HEK293T (cell line): ENCODE measurements around the gene PQBP1.
A peak's percentile ranks its signal among the peaks of the same experiment; 100 is the strongest.

ENCODE experiments used
- CTCF ChIA-PET: fragments of 350-600 bp; formaldehyde crosslinking; extraction: SDS; loops from one replicate; lab custom pipeline; 2021; ENCODE audit warnings: antibody characterized with exemption, inconsistent platforms; lab: Yijun Ruan, JAX
- POLR2A ChIA-PET: fragments of 350-600 bp; formaldehyde crosslinking; extraction: SDS; loops from one replicate; lab custom pipeline; 2020; ENCODE audit warnings: antibody characterized with exemption, inconsistent platforms; lab: Yijun Ruan, JAX
- DNase-seq: peaks from one replicate; pipeline ENCODE4 v3.0.0; 2012; ENCODE audit warnings: mixed read lengths; ENCODE audit errors: extremely low spot score
- ARNT ChIP-seq: fragments of 450-650 bp; IDR thresholded peaks from 2 replicates; pipeline ENCODE4 v1.6.1; 2017; ENCODE audit warnings: mild to moderate bottlenecking
- BHLHE40 ChIP-seq: fragments of 450-650 bp; IDR thresholded peaks from 2 replicates; pipeline ENCODE4 v1.6.1; 2016; ENCODE audit warnings: mild to moderate bottlenecking, moderate library complexity, borderline replicate concordance
- CTBP1 ChIP-seq: fragments of 450-650 bp; IDR thresholded peaks from 2 replicates; pipeline ENCODE4 v1.6.1; 2016; ENCODE audit warnings: borderline replicate concordance
- ELF4 ChIP-seq: fragments of 450-650 bp; IDR thresholded peaks from 2 replicates; pipeline ENCODE4 v1.6.1; 2017; ENCODE audit warnings: antibody characterized with exemption
- FOXA1 ChIP-seq: fragments of 450-650 bp; IDR thresholded peaks from 2 replicates; pipeline ENCODE4 v1.6.1; 2016; ENCODE audit warnings: mild to moderate bottlenecking
- FOXK2 ChIP-seq: fragments of 450-650 bp; IDR thresholded peaks from 2 replicates; pipeline ENCODE4 v1.6.1; 2016; ENCODE audit warnings: mild to moderate bottlenecking
- FOXM1 ChIP-seq: fragments of 450-650 bp; IDR thresholded peaks from 2 replicates; pipeline ENCODE4 v1.6.1; 2017; ENCODE audit warnings: mild to moderate bottlenecking, borderline replicate concordance
- HDGF ChIP-seq: fragments of 450-650 bp; IDR thresholded peaks from 2 replicates; pipeline ENCODE4 v1.6.1; 2017; ENCODE audit warnings: antibody characterized with exemption, borderline replicate concordance
- L3MBTL2 ChIP-seq: fragments of 450-650 bp; conservative IDR thresholded peaks from 2 replicates; pipeline ENCODE4 v1.6.1; 2016; ENCODE audit warnings: mild to moderate bottlenecking
- LEF1 ChIP-seq: fragments of 450-650 bp; IDR thresholded peaks from 2 replicates; pipeline ENCODE4 v1.6.1; 2017; ENCODE audit warnings: mild to moderate bottlenecking, borderline replicate concordance
- NFRKB ChIP-seq: fragments of 450-650 bp; IDR thresholded peaks from 2 replicates; pipeline ENCODE4 v1.6.1; 2016; ENCODE audit warnings: mild to moderate bottlenecking, moderate library complexity
- SP1 ChIP-seq: fragments of 450-650 bp; IDR thresholded peaks from 2 replicates; pipeline ENCODE4 v1.6.1; 2017
- SUZ12 ChIP-seq: fragments of 450-650 bp; IDR thresholded peaks from 2 replicates; pipeline ENCODE4 v1.6.1; 2016; ENCODE audit warnings: mild to moderate bottlenecking
- TARDBP ChIP-seq: fragments of 450-650 bp; IDR thresholded peaks from 2 replicates; pipeline ENCODE4 v1.6.1; 2016
- ZNF384 ChIP-seq: fragments of 450-650 bp; IDR thresholded peaks from 2 replicates; pipeline ENCODE4 v1.6.1; 2016
- TF ChIP-seq, protein P1 (sequence below): fragments of 450-650 bp; IDR thresholded peaks from 2 replicates; pipeline ENCODE4 v1.6.1; 2016

PQBP1 gene

DNA sequence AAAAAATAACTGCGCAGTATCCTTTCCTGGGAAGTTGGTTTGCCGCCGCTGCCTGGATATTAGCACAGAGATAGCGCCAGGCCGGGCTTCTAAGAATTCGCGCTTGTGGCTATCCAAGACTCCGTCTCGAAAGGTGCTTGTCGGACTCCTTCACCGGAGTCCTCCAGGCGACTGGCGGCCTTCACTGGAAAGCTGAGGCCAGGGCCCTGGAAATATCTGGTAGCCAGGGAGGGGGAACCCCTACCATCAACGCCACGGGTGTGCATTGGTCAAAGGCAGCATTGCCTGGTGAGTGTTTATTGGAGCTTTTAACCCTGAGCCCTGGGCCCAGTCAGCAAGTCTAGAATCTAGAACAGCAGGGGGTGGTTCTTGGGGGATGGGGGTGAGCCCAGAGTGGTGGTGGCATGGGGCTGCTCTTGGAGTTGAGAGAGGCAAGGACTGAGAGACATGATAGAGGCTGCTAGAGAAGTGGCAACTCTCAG, 21.7 kb downstream of the PQBP1 start:
- no peak for TF ChIP-seq TARDBP
- no peak for TF ChIP-seq ELF4
- TF ChIP-seq FOXA1 = no peak
- TF ChIP-seq CTBP1 = no peak
- no peak for TF ChIP-seq FOXK2
- TF ChIP-seq SP1 = no peak
- no peak for TF ChIP-seq NFRKB
- TF ChIP-seq ARNT = no peak
- TF ChIP-seq HDGF = no peak
- POLR2A ChIA-PET = interaction anchor here (0.6 to 1.7 kb wide), 2 partner anchors 118 to 182 kb away, joined by 4 read pairs; partner anchors contain the start of gene HDAC6
- CTCF ChIA-PET = no interaction called here
- peak; percentile 17 for DNase-seq

DNA sequence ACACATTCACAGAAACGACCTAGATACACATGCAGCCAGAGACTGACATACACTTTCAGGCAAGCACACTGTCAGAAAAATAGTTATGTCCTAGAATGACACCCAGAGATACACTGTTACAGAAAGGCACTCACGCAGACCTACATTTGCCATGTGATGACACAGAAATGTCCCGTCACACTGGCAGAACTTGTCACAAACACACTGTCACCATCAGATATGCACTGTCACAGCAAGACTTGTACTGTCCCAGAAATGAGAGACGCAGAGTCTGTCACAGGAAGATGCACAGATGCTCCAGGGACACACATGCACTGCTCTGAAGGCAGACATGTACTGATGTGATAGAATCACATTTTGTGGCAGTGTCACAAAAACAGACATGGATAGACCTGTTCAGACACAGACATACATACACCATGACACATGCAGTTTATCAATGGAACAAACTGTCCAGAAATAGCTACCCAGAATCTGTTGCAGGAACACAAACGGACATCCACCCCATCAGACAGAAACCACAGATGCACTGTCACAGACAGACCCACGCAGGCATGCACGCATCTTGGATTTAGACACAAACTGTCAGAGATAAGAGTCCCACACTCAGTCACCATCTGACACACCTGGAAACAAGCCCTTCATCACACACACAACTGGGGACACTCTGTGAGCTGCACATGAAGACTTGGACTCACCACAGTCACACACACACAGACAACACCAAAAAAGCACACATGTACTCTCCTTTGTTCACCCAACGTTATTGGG, 22.4 kb downstream of the PQBP1 start:
- TF ChIP-seq FOXA1 (no peak), SP1 (no peak), NFRKB (no peak), CTBP1 (no peak), ARNT (no peak)
- POLR2A ChIA-PET = interaction anchor here (1.0 to 1.7 kb wide), 2 partner anchors 22 to 183 kb away, joined by 4 to 6 read pairs; partner anchors contain the start of genes PQBP1 and TIMM17B
- CTCF ChIA-PET = interaction anchor here (0.6 kb wide), 1 partner anchor 72 kb away, joined by 4 read pairs; no protein-coding TSS in a partner anchor
- no peak for DNase-seq

DNA sequence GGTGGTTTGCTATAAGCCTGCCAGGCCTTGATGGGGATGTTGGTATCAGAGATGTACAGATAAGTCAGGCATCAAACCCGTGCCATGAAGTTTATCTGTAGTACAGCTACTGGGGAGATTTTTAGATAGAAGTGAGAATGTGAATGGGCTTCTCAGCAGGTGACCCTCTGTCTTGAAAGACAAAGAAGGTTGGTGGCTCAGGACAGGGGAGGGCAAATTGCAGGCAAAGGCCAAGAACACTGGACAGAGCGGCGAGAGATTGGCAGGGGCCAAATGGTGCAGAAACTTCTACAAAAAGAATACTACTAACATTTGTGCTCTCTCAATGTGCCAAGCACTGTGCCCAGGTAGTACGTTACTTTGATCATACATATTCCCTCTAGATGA, 23.0 kb downstream of the PQBP1 start:
- CTCF ChIA-PET = interaction anchor here (0.6 kb wide), 1 partner anchor 72 kb away, joined by 4 read pairs; no protein-coding TSS in a partner anchor
- no peak for TF ChIP-seq SUZ12
- POLR2A ChIA-PET = interaction anchor here (1.0 to 1.7 kb wide), 2 partner anchors 23 to 183 kb away, joined by 4 to 6 read pairs; partner anchors contain the start of genes PQBP1 and TIMM17B
- DNase-seq = no peak

DNA sequence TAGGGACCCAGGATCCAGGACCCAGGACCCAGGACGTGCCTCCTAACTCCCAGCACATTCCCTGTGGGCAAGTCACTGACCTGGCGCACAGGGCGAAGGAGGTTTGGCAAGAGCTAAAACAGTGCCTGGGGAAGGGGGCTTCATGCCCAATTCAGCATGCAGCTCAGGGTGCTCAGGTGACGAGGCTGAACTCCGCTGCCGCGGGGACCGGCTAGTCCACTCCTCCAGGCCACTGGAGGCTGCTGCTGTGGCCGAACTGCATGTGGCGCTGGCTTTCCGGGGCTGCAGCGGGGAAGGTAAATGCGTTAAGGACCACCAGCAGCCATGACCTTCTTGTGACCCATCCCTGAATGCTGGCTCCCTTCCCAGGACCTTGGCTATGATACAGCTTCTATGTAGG, 26.0 kb downstream of the PQBP1 start:
- ChIA-PET POLR2A (no interaction called here), CTCF (no interaction called here)
- no peak for TF ChIP-seq NFRKB
- TF ChIP-seq FOXA1 = no peak
- no peak for TF ChIP-seq SUZ12
- no peak for TF ChIP-seq CTBP1
- TF ChIP-seq TARDBP = no peak
- TF ChIP-seq ELF4 = no peak
- TF ChIP-seq HDGF = no peak
- TF ChIP-seq ARNT = no peak
- TF ChIP-seq SP1 = no peak
- no peak for TF ChIP-seq ZNF384
- TF ChIP-seq, protein P1, sequence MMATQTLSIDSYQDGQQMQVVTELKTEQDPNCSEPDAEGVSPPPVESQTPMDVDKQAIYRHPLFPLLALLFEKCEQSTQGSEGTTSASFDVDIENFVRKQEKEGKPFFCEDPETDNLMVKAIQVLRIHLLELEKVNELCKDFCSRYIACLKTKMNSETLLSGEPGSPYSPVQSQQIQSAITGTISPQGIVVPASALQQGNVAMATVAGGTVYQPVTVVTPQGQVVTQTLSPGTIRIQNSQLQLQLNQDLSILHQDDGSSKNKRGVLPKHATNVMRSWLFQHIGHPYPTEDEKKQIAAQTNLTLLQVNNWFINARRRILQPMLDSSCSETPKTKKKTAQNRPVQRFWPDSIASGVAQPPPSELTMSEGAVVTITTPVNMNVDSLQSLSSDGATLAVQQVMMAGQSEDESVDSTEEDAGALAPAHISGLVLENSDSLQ = no peak
- no peak for TF ChIP-seq L3MBTL2
- TF ChIP-seq FOXM1 = no peak
- TF ChIP-seq BHLHE40 = no peak
- no peak for TF ChIP-seq LEF1
- no peak for TF ChIP-seq FOXK2
- no peak for DNase-seq

DNA sequence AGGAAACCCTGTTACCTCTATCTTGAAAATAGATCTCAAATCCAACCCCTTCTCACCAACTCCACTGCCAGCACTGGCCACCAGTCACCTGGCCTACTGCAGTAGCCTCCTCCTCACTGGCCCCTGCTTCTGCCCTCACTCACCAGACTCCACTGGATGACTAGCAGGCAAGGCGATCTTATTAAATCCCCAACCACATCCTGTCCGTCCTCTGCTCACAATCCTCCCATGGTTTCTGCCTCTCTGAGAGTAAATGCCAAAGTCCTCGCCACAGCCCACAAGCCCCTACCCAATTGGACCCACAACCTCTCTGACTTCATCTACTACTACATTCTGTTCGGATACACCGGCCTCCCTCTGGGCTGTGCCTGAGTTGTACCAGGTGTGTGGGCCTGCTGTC, 26.5 kb downstream of the PQBP1 start:
- no peak for DNase-seq
- TF ChIP-seq FOXA1 (no peak), LEF1 (no peak), L3MBTL2 (no peak), ELF4 (no peak), CTBP1 (no peak), NFRKB (no peak), FOXM1 (no peak), BHLHE40 (no peak), SP1 (no peak), SUZ12 (no peak), ZNF384 (no peak), ARNT (no peak), HDGF (no peak), TARDBP (no peak)
- TF ChIP-seq, protein P1 = no peak
- ChIA-PET POLR2A (no interaction called here), CTCF (no interaction called here)

DNA sequence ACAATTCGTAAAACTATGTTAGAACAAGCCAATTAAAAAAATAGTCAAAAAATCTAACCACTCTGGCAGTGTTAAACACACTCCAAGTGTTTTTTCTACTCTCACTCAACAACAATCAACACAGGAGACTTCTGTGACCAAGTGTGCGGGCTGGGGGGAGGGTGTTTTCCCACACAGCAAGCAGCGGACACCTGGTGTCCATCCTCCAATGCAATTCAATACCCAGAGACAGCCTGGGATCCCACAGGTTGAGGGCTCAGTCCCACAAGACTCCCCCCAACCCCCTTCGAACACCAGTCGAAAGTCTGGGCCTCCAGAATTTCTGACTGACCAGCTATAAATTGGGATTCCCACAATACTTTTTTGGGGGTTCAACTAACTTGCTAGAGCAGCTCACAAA, 29.4 kb downstream of the PQBP1 start:
- ChIA-PET CTCF (interaction anchor here (0.6 to 0.8 kb wide), 2 partner anchors 75 to 1197 kb away, joined by 3 to 4 read pairs; partner anchors contain the start of gene GRIPAP1), POLR2A (interaction anchor here (1.0 kb wide), 1 partner anchor 31 kb away, joined by 3 read pairs; no protein-coding TSS in a partner anchor)
- DNase-seq = no peak
- TF ChIP-seq NFRKB (no peak), FOXK2 (no peak), FOXM1 (no peak), ARNT (no peak), SP1 (no peak), CTBP1 (no peak), FOXA1 (no peak), SUZ12 (no peak), ELF4 (no peak), LEF1 (no peak), BHLHE40 (no peak), ZNF384 (no peak), HDGF (no peak)
